Activated CD4-positive, alpha-beta T cell treated with anti-CD3 and anti-CD28 coated beads for 4 hours (primary cell): ENCODE measurements around the gene LRMDA.

Experiments used
- DNase-seq, 2 donors: peaks; one replicate each; pipeline ENCODE4 v3.0.0-alpha.2; 2020

Gene LRMDA

GRCh38 chr10:75402486-75403143, 28.8 kb upstream of the LRMDA start:
- no peak for DNase-seq

GRCh38 chr10:75403144-75403938, 28.1 kb upstream of the LRMDA start:
- no peak for DNase-seq

DNA sequence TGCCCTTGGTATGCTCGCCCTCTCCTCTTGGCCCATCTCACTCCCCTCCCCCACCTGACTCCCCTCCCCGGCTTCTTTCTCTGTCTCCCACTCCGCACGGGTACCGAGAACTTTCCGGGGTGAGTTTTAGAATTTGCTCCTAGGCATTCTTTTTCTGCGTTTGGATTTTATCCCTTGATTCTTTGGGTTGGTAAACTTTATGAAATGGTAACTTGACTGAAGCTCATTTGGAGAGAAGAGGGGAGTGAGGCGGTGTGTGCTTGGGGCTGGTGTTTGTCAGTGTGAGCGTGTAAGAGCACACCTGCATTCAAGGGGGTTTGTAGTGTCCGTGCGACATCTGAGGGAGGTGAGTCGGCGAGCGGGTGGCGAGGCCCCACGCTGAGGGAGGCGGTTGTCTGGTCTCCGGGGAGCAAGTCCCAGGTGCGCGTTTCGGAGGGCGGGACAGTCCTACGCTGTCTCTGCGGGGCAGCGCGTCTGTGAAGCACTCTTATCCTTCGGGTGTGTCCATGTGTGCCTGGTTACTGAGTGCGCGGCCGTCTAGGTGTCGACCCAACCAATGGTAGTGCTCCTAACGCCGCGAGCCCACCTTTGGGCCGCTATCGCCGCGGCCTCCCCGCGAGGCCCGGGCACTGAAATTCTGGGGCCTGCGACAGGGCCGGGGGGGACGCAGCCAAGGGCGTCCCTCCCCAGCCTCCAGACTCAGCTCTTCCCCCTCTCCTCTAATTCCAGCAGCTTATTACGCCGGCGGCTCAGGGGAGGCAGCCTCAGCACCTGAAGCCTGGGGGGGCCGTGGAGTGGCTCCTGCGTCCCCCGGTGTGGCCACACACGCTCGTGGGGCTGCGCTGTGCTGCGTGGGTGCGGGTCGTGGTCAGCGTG, 27.2 kb upstream of the LRMDA start:
- no peak for DNase-seq

DNA sequence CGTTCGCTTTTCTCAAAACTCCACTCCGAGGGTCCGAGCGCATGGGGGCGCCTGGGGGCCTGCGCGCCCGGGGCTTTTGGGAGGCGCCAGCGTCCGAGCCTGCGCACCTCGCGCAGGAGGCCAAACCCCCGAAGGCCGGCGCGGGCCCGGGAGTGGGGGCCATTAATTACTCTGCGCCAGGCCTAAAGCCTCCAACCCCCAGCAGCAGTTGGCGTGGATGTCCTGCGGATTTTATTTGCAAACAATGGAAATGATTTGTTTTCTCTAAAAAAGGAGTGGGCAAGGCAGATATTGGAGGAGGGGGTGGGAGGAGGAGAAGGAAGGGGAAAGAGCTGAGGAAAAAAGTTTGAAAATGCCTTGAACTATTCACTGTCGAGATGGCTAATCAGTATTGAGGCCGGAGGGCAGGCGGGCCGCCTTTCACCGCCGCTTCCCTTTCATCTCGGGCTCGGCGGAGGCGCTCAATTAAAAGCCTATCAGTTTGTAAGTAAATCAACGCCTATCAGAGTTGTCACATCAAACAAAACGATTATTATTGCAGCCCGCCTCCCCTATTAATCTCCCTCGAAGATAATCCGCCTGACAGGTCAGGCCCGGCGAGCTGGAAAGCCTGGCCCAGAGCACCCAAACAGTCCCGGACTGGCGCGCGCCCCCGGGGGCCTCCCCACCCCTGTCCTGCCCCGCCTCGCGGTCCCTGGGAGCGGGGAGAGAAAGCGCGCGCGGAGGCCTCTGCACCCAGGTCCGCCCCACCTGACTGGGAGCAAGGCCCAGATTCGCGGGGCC, 26.4 kb upstream of the LRMDA start:
- DNase-seq = no peak

- no peak for DNase-seq
These were observed 25.6 kb upstream of the LRMDA start for GRCh38 chr10:75405598-75406461.

DNA sequence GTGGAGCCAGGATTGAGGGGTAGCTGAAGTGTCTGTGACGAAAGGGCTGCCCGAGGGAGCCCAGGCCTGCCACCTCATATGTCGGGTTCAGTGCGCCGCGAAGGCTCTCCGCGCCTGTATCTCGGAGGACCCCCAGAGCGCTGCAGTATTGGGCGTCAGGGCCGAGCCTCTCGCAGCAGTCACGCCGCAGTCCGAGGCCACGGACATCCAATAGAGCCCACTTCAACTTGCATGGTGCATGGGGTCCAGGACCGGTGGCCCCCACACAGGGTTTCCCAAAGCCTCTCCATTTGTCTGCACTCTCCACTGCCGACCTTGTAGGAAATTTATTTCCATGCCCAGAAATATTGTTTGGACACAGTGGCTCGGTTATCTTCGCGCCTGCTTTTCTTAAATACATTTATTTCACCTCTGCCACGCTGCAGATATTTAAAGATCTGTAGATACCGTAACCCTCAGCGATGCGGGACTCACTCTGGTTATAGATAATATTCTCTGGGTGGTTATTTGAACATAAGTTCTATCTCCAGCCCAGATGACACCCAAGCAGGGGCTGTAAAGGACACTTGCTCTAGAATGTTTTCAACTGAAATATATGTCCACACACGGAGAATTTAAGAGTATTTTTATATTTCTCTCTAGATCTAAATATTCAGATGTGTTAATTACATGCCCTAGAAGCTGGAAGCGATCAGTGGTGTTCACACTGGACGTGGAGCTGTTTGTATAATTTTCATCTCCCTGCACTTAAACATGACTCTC, 24.8 kb upstream of the LRMDA start:
- no peak for DNase-seq

DNA sequence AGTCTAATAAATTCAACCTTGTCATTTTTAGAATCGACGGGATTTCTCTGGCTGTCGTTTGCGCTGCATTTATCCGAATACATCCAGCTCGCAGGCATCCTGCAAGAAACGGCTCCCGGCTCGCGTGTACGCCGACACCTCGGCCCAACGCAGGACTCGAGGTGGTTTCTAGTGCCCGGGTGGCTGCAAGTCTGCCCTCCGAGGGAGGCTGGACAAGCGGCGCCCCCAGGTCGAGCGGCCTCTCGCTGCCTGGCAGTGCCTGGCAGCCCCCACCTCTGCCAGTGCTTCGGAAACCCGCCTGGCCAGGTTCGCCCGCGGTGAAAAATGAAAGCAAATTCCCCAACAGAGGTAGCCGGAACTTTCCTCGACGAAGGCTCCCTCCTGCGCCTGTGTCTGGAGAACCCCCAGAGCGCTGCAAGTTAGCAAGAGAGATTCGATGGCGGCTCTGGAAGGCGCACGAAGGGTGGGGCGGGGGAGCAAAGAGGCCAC, 24.2 kb upstream of the LRMDA start:
- no peak for DNase-seq

- DNase-seq = no peak
These were observed 23.5 kb upstream of the LRMDA start for GRCh38 chr10:75407713-75408508.

GRCh38 chr10:75408509-75408875, 22.9 kb upstream of the LRMDA start:
- no peak for DNase-seq

GRCh38 chr10:75408911-75409885, 22.2 kb upstream of the LRMDA start:
- no peak for DNase-seq

GRCh38 chr10:75410132-75411005, 21.1 kb upstream of the LRMDA start:
- no peak for DNase-seq

DNA sequence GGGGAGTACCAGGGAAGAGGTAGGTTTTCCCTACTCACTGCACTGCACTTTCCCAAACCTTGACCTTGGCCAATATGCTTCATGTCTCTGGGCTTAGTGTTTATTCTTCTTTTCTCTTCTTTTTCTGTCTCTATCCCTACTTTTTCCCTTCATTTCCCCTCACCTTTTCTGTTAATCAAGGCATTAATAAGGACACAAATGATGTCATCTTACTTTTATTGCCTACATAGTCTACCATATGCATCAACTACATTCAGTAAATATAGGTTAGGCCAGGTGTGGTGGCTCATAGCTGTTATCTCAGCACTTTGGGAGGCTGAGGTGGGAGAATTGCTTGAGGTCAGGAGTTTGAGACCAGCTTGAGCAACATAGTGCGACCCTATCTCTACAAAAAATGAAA, 16.9 kb upstream of the LRMDA start:
- DNase-seq = no peak

GRCh38 chr10:75417522-75417927, 13.9 kb upstream of the LRMDA start:
- no peak for DNase-seq

DNA sequence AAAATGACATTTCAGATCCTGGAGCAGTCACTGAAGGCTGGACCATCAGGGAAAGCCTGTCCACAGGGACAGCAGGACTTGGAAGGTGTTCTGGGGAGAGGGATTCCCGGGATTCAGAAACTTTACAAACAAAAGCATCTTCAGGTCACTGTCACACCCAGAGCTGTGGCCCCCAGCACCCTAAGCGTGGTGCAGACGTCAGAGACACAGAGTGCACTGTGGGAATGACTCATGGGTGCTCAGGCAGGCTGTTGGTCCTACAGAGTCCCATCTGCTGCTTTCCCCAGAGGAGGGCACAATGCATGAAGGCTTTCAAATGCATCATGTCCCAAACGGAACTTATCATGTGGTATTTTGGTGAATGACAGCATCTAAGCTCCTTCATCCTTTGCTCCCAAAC, 13.1 kb upstream of the LRMDA start:
- DNase-seq = no peak

DNA sequence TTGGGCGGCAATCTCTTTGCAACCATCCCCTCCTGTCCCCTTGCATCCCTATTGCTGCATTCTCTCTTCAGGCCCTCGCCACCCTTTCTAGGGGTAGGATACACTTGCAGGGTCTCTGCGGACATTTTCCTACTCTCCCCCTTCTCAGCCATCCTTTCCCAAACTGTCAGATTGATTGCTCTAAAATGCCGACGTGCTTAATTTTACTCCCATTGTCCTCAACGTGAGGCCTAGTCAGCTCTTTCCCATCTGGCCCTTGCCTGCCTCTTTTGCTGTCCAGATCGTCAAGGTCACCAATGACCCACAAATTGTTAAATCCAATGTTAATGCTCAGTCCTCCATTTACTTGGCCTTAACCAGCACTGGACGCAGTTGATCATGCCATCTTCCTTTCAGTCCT, 12.7 kb upstream of the LRMDA start:
- no peak for DNase-seq

GRCh38 chr10:75422913-75423312, 8.5 kb upstream of the LRMDA start:
- no peak for DNase-seq

DNA sequence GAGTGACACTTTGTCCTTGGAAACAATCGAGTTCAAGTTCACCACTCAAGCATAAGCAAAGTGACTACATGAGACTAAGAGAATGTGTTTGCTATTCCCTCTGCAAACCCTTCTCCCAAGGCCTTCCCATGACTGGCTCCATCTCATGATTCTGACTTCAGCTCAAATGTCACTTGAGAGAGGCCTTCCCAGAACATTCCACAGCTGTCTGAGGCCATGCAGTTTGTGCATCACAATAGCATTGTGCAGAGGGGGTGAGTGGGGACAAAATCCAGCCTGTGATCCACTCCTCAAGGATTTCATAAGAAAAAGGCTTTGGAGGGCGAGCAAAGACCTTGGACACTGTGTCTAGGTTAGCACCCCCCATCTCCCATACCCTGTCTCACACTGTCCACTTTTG, 6.9 kb upstream of the LRMDA start:
- no peak for DNase-seq
